Stimulated activated naive CD8-positive, alpha-beta T cell treated with anti-CD3 and anti-CD28 coated beads, Interleukin-15, Interleukin-2, amounts not matched to agents 100 ng/mL and 50 ng/mL, for 24 hours (primary cell): ENCODE measurements around the gene HSPA1L.
A peak's percentile ranks its signal among the peaks of the same experiment; 100 is the strongest.
"Not testable (repeated sequence)": the region's sequence is repeated elsewhere in the genome, so short reads cannot be mapped to it uniquely, and the experiment has no call there.

Source experiments
- H3K27ac Mint-ChIP-seq: one replicate; pipeline ENCODE4 v1.8.0; 2021; ENCODE audit warnings: mild to moderate bottlenecking, mixed read lengths
- H3K27me3 Mint-ChIP-seq: one replicate; pipeline ENCODE4 v1.8.0; 2021; ENCODE audit warnings: mixed read lengths
- H3K36me3 Mint-ChIP-seq: one replicate; pipeline ENCODE4 v1.8.0; 2021; ENCODE audit warnings: low read depth, mixed read lengths
- H3K4me1 Mint-ChIP-seq: one replicate; pipeline ENCODE4 v1.8.0; 2021; ENCODE audit warnings: low read depth, mixed read lengths
- H3K4me3 Mint-ChIP-seq: one replicate; pipeline ENCODE4 v1.8.0; 2021; ENCODE audit warnings: mild to moderate bottlenecking, mixed read lengths
- H3K9me3 Mint-ChIP-seq: one replicate; pipeline ENCODE4 v1.8.0; 2021; ENCODE audit warnings: mixed read lengths

HSPA1L gene

DNA sequence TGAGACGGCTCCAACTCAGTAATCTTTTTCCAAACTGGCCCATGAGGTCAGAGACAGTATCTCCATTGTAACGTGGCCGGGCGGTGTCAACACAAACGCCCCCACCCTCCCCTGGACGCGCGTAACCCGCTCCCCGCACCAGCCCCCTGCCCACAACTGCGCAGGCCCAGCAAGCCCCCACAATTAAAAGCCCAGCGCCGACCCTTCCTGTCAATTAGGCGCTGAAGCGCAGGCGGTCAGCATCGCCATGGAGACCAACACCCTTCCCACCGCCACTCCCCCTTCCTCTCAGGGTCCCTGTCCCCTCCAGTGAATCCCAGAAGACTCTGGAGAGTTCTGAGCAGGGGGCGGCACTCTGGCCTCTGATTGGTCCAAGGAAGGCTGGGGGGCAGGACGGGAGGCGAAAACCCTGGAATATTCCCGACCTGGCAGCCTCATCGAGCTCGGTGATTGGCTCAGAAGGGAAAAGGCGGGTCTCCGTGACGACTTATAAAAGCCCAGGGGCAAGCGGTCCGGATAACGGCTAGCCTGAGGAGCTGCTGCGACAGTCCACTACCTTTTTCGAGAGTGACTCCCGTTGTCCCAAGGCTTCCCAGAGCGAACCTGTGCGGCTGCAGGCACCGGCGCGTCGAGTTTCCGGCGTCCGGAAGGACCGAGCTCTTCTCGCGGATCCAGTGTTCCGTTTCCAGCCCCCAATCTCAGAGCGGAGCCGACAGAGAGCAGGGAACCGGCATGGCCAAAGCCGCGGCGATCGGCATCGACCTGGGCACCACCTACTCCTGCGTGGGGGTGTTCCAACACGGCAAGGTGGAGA is at the start of gene HSPA1L, which contains the start of gene HSPA1A:
Gene HSPA1L, minus strand, starts transcription at position 259 of the 814 bp plus-strand sequence. CDS start 3,311 bp downstream, outside the sequence.
Gene HSPA1A, plus strand, starts transcription at position 519 of the 814 bp plus-strand sequence. Its CDS starts 214 bp downstream, at position 733.
- Mint-ChIP-seq H3K27me3 (no peaks in the 10 kb centered on the region), H3K9me3 (no peaks in the 10 kb centered on the region), H3K27ac (peak within 1 kb of the TSS; percentile 92), H3K36me3 (no peaks in the 10 kb centered on the region), H3K4me3 (peak within 1 kb of the TSS; percentile 83), H3K4me1 (peaks cover 58% of the 10 kb centered on the region)

DNA sequence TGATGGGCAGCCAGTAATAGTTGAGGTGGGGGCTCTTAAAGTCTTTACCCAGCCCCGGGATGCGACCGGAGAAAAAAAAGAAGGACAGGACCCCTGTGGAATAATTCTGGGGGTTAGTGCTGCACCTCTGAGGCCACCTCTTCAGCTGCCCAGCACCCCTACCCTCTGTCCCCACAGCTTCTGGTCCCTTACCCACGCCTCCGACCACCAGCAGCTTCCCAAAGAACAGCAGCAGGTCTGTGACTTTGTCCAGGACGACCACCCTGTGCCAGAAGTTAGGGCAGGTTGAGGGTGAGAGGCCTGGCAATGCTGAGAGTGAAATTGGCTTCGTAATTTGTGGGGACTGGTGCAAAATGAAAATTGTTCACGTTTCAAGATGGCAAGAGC is 49.7 kb upstream of the HSPA1L start:
- Mint-ChIP-seq H3K4me3 (peak overlapping the region; percentile 14), H3K27me3 (no peaks in the 10 kb centered on the region), H3K36me3 (peaks cover 4% of the 10 kb centered on the region), H3K27ac (peak overlapping the region; percentile 12), H3K4me1 (peaks cover 31% of the 10 kb centered on the region), H3K9me3 (no peaks in the 10 kb centered on the region)

DNA sequence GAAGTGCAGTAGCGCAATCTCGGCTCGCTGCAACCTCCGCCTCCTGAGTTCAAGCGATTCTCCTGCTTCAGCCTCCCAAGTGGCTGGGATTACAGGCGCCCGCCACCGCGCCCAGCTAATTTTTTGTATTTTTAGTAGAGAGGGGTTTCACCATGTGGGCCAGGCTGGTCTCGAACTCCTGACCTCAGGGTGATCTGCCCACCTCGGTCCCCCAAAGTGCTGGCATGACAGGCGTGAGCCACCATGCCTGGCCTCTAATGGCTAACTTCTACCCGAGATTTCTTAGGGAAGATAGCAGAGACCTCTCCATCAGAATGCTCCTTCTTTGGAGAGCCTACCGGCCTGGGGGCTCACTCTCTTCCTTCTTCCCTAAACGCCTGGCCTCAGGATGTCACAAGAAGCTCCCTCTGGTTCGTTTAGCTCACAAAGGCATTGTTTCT is 49.1 kb upstream of the HSPA1L start:
- Mint-ChIP-seq H3K27ac (peak overlapping the region; percentile 94), H3K4me3 (peak overlapping the region; percentile 88), H3K4me1 (peaks cover 31% of the 10 kb centered on the region), H3K36me3 (peaks cover 10% of the 10 kb centered on the region)
- H3K9me3 Mint-ChIP-seq, H3K27me3 Mint-ChIP-seq: not testable (repeated sequence)

DNA sequence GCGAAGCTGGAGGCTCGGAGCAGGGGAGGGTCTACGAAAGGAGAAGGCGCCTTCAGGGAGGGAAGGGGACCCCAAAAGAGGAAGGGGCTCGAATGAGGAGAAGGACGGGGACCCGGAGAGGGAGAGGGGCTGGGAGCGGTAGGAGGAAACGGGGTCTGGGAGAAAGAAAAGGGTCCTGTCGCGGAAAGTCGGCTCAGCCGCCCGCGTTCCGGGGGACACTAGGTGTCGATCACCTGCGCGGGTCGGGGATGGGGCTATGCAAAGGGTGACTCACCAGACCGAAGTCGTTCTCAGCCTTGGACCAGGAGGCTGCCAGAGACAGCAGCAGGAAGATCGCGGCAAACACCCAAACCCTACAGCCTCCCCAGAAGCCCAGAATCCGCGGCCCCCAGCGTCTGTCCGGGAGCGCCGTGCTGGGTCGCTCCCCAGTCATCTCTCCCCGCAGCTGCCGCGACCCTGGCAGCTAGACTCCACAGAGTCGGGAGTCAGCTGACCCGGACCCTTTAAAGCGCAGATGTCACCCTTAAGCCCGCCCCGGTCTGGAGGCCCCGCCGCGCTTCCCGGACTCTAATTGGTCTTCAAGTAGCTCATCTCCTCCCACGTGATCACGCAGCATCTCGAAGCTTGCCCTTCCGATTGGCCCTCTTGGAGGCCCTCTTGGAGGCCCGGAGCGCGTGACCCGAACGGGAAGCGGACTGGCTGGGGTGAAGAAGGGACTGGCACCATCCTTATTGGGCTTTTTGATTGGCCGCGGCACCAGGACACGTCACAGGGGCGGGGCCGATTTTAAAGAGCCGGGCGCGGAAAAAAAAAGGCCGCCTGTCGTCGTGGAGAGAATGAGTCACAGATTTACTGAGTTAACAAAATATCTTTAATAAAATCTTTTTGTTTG is 47.5 kb upstream of the HSPA1L start, which contains the start of gene NEU1:
Gene NEU1, minus strand, starts transcription at position 478 of the 892 bp plus-strand sequence. Its CDS starts 45 bp downstream, at position 433.
- H3K27ac Mint-ChIP-seq = peak within 1 kb of the TSS; percentile 94
- H3K27me3 Mint-ChIP-seq = no peaks in the 10 kb centered on the region
- peaks cover 31% of the 10 kb centered on the region for H3K4me1 Mint-ChIP-seq
- peak within 1 kb of the TSS; percentile 88 for H3K4me3 Mint-ChIP-seq
- peaks cover 17% of the 10 kb centered on the region for H3K36me3 Mint-ChIP-seq
- H3K9me3 Mint-ChIP-seq = no peaks in the 10 kb centered on the region

DNA sequence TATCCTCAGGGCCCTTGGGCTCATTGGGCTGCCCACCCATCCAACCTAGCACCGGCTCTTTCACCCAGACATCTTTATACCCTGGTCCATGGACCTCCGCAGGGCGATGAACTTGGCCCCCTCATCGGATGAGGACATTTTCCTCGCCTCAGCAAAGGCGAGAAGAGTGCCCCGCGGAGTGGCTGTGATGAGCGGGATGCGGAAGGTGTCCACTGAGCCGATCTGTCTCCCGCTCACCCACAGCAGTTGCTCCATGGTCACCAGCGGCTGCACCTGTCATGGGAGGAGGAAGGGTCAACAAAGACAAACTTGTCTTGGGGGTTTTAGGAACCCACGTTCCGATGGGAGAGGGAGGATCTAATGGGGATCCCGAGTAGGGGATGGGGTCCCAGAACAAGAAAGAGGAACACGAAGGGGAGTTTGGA is 46.8 kb upstream of the HSPA1L start:
- no peaks in the 10 kb centered on the region for H3K27me3 Mint-ChIP-seq
- peaks cover 23% of the 10 kb centered on the region for H3K36me3 Mint-ChIP-seq
- peak overlapping the region; percentile 94 for H3K27ac Mint-ChIP-seq
- H3K4me3 Mint-ChIP-seq = peak overlapping the region; percentile 88
- peaks cover 31% of the 10 kb centered on the region for H3K4me1 Mint-ChIP-seq
- H3K9me3 Mint-ChIP-seq = no peaks in the 10 kb centered on the region

DNA sequence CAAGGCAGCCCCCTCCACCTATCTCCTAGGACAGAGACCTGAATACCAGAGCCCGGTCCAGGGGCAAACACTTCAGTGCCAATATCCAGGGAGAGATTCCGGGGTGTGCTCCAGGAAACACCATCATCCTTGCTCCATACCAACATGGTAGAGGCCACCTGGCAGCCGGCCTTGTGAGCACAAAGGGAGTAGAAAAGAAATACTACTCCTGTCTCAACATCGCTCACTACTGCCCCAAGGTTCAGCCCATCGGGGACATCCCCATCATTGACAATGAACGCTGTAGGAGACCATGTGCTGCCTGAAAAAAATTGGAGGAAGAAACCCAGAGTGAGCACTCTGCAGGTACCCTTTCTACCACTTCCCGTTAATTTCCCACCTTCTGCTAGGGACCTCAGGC is 46.1 kb upstream of the HSPA1L start:
- Mint-ChIP-seq H3K36me3 (peaks cover 25% of the 10 kb centered on the region), H3K9me3 (no peaks in the 10 kb centered on the region), H3K27ac (no peak overlapping the region), H3K4me1 (peaks cover 31% of the 10 kb centered on the region), H3K4me3 (peak overlapping the region; percentile 88), H3K27me3 (no peaks in the 10 kb centered on the region)

DNA sequence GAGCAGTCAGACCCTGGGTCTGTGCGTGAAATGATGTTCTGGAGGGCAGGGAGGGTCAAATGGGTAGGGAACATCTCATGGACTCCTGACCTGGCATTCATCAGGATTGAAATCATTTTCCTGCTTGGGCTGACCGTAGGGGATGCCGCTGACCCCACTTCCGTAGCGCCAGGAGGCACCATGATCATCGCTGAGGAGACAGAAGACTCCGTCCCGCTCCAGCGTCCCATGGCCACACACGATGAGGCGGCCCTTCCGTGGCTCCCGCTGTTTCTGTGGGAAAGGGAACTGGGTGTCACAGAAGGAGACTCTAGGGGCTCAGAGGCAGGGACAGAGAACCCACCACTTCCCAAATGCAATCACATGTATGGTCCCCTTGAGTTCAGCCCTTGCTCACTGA is 45.3 kb upstream of the HSPA1L start:
- Mint-ChIP-seq H3K36me3 (peaks cover 25% of the 10 kb centered on the region), H3K27ac (peak overlapping the region; percentile 21), H3K4me3 (no peak overlapping the region), H3K27me3 (no peaks in the 10 kb centered on the region), H3K9me3 (no peaks in the 10 kb centered on the region), H3K4me1 (peaks cover 31% of the 10 kb centered on the region)

DNA sequence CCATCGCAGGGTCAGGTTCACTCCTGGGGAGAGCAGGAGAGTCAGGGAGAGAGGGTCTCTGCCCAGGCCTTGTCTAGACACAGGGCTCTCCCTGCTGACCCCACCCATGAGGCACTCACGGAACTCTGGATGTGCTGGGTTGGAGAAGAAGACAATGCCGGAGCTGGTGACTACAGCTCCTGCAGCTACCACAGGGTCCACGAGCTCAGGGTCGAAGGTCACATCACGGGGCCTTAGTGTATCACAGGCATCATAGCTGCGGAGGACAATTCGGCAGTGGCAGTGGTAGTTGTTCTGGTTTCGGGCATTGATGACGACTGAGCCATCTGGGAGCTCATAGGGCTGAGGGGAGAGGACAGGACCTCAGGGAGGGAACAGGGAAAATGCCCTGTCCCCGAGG is 44.8 kb upstream of the HSPA1L start:
- H3K27me3 Mint-ChIP-seq = no peaks in the 10 kb centered on the region
- no peak overlapping the region for H3K4me3 Mint-ChIP-seq
- H3K36me3 Mint-ChIP-seq = peaks cover 25% of the 10 kb centered on the region
- H3K9me3 Mint-ChIP-seq = no peaks in the 10 kb centered on the region
- H3K4me1 Mint-ChIP-seq = peaks cover 27% of the 10 kb centered on the region
- H3K27ac Mint-ChIP-seq = peak overlapping the region; percentile 21

DNA sequence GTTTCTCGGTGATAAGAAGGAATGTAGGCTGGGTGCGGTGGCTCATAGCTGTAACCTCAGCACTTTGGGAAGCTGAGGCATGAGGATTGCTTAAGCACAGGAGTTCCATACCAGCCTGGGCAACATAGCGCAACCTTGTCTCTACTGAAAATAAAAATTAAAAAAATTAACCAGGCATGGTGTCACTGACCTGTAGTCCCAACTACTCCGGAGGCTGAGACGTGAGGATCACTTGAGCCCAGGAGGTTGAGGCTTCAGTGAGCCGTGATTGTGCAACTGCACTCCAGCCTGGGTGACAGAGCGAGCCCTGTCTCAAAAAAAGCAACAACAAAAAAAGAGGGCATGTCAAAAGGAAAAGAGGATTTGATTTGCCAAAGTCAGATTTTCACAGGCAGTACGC is 43.6 kb upstream of the HSPA1L start:
- H3K4me1 Mint-ChIP-seq = peaks cover 16% of the 10 kb centered on the region
- H3K27ac Mint-ChIP-seq = no peak overlapping the region
- no peaks in the 10 kb centered on the region for H3K27me3 Mint-ChIP-seq
- H3K9me3 Mint-ChIP-seq = no peaks in the 10 kb centered on the region
- H3K4me3 Mint-ChIP-seq = no peak overlapping the region
- H3K36me3 Mint-ChIP-seq = peaks cover 25% of the 10 kb centered on the region

DNA sequence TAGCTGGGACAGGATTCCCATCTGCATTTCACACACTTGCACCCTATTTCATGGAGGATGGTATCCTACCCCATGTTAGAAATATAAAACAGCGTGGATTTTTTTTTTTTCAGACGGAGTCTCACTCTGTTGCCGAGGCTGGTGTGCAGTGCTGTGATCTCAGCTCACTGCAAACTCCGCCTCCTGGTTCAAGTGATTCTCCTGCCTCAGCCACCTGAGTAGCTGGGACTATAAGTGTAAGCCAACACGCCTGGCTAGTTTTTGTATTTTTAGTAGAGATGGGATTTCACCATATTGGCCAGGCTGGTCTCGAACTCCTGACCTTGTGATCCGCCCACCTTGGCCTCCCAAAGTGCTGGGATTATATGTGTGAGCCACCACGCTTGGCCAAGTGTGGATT is 42.7 kb upstream of the HSPA1L start:
- peaks cover 23% of the 10 kb centered on the region for H3K36me3 Mint-ChIP-seq
- H3K27ac Mint-ChIP-seq, H3K27me3 Mint-ChIP-seq, H3K4me3 Mint-ChIP-seq, H3K9me3 Mint-ChIP-seq: not testable (repeated sequence)
- H3K4me1 Mint-ChIP-seq = peaks cover 11% of the 10 kb centered on the region

DNA sequence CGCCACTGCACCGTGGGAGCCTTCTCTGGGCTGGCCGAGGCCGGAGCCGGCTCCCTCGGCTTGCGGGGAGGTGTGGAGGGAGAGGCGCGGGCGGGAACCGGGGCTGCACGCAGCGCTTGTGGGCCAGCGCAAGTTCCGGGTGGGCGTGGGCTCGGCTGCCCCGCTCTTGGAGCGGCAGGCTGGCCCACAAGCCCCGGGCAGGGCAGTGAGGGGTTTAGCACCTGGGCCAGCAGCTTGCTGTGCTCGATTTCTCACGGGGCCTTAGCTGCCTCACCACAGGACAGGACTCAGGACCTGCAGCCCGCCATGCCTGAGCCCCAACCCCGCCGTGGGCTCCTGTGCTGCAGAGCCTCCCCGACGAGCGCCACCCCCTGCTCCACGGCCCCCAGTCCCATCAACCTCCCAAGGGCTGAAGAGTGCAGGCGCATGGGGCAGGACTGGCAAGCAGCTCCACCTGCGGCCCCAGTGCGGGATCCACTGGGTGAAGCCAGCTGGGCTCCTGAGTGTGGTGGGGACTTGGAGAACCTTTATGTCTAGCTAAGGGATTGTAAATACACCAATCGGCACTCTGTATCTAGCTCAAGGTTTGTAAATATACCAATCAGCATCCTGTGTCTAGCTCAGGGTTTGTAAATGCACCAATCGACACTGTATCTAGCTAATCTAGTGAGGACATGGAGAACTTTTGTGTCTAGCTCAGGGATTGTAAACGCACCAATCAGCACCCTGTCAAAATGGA is 37.1 kb upstream of the HSPA1L start:
- H3K4me1 Mint-ChIP-seq, H3K36me3 Mint-ChIP-seq, H3K9me3 Mint-ChIP-seq, H3K4me3 Mint-ChIP-seq, H3K27ac Mint-ChIP-seq, H3K27me3 Mint-ChIP-seq: not testable (repeated sequence)

DNA sequence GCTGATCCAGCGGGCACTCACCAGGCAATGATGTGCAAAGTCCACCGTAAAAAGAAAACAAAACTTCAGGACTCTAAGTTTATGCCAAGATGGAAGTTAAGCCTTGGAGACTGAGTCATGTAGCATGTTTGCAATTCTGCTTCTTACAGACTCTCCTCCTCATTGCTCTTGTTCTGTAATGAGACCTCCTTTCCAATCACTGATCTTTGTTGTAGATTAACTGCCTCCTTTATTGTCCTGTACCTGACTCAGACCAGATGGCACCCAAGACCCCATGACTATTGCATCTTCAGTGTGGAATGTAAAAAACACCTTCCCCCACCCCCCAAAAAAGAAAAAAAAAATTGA is 36.4 kb upstream of the HSPA1L start:
- H3K27me3 Mint-ChIP-seq = no peaks in the 10 kb centered on the region
- no peak overlapping the region for H3K27ac Mint-ChIP-seq

DNA sequence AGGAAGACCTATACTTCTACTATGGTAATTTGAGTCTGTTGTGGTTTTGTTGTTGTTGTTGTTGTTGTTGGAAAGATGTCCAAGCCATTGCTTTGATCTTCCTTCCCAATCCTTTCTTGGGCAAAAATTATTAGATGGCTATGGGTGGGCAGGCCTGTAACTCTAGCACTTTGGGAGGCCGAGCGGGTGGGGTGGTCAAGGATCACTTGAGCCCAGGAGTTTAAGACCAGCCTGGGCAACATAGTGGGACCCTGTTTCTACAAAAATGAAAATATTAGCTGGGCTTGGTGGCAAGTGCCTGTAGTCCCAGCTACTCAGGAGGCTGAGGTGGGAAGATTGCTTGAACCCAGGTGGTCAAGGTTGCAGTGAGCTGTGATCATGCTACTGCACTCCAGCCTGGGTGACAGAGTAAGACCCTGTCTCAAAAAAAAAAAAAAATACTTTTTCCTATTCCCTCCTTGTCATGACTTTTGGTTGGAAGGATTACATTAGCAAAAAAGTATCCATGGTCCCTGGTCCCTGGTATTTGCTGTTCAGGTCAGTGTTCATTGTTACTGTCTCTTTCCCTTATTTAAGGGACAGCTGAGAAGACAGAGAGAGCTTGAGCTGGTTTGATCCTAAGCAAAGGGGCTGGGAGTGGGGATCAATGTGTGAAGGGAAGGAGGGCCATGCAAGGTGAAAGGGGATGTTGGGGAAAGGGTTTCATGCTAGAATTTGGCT is 35.8 kb upstream of the HSPA1L start:
- Mint-ChIP-seq H3K4me3 (no peak overlapping the region), H3K4me1 (no peaks in the 10 kb centered on the region), H3K27me3 (no peaks in the 10 kb centered on the region), H3K36me3 (no peaks in the 10 kb centered on the region), H3K27ac (no peak overlapping the region), H3K9me3 (no peaks in the 10 kb centered on the region)

More for the DNA sequence above, 36.4 kb upstream of the HSPA1L start:
- Mint-ChIP-seq H3K9me3 (no peaks in the 10 kb centered on the region), H3K4me1 (no peaks in the 10 kb centered on the region), H3K36me3 (no peaks in the 10 kb centered on the region), H3K4me3 (no peak overlapping the region)
